A549 (cell line): ENCODE results near the gene MCTP2. TPM values are rescaled to one million over a fixed set of nuclear protein-coding genes. Genes with fewer than 3 reads are reported as not detected.

Experiments used
- ATAC-seq, 2 experiments: fragments of 200-7000 bp in 1 of 2; fragments of >200 bp in 1 of 2; cut with Nextera tagmentation in 1 of 2; cut with Tn5 transposase in 1 of 2; 3 replicates each; pipeline versions ENCODE4 v1.8.0 to v1.9.1; 2018 to 2020; ENCODE audit warnings: mild to moderate bottlenecking in 1 of 2, moderate library complexity in 1 of 2
- CTCF ChIA-PET: fragments of 300-600 bp; sonication (Branson Sonifier 250); formaldehyde crosslinking; extraction: SDS; loops from one replicate; lab custom pipeline; 2021; ENCODE audit warnings: antibody characterized with exemption, inconsistent platforms; lab: Yijun Ruan, JAX
- POLR2A ChIA-PET: fragments of 350-600 bp; formaldehyde crosslinking; extraction: SDS; loops from one replicate; lab custom pipeline; 2021; ENCODE audit warnings: antibody characterized with exemption, inconsistent platforms; lab: Yijun Ruan, JAX
- DNase-seq, 2 experiments: peaks; one replicate each; pipeline versions ENCODE4 v3.0.0 to v3.0.0-alpha.2; 2011 to 2016; ENCODE audit warnings: low read depth in 1 of 2, low spot score in 1 of 2
- FAIRE-seq: peaks from 2 replicates; lab custom pipeline; 2011; peaks lifted over from hg19 to GRCh38; lab: Jason Lieb, UNC
- H3K27ac ChIP-seq, 2 experiments: fragments of >200 bp; sonication (Bioruptor Twin); formaldehyde crosslinking; 3 replicates each; pipeline ENCODE4 v1.5.1; 2016 to 2017
- H3K4me1 ChIP-seq: fragments of >200 bp; sonication (Bioruptor Twin); formaldehyde crosslinking; 3 replicates; pipeline ENCODE4 v1.6.1; 2016
- H3K4me2 ChIP-seq: fragments of >200 bp; sonication (Bioruptor Twin); formaldehyde crosslinking; 3 replicates; pipeline ENCODE4 v1.6.1; 2016
- H3K4me3 ChIP-seq: fragments of >200 bp; sonication (Bioruptor Twin); formaldehyde crosslinking; 3 replicates; pipeline ENCODE4 v1.5.1; 2016
- H3K9me3 ChIP-seq: fragments of >200 bp; sonication (Bioruptor Twin); formaldehyde crosslinking; 3 replicates; pipeline ENCODE4 v1.6.1; 2016
- BHLHE40 ChIP-seq: IDR thresholded peaks from 2 replicates; pipeline ENCODE4 v1.6.1; 2012; ENCODE audit warnings: low read depth, low read length, inconsistent platforms
- CHD2 ChIP-seq: fragments of 150-350 bp; IDR thresholded peaks from 2 replicates; pipeline ENCODE4 v1.6.1; 2014; ENCODE audit warnings: low read length; ENCODE audit not compliant: partially characterized antibody
- CTCF ChIP-seq: fragments of >200 bp; sonication (Bioruptor Twin); formaldehyde crosslinking; IDR thresholded peaks from 3 replicates; pipeline ENCODE4 v1.5.1; 2016
- E2F6 ChIP-seq: IDR thresholded peaks from 2 replicates; pipeline ENCODE4 v1.6.1; 2012; ENCODE audit warnings: low read depth, borderline replicate concordance
- EHMT2 ChIP-seq: fragments of 200-600 bp; sonication (generic); IDR thresholded peaks from 2 replicates; pipeline ENCODE4 v1.6.1; 2016; ENCODE audit warnings: antibody characterized with exemption, low read depth, mild to moderate bottlenecking, moderate library complexity
- FOSB ChIP-seq: fragments of 250-450 bp; sonication (Bioruptor Pico); IDR thresholded peaks from 2 replicates; pipeline ENCODE4 v1.5.0; 2020; ENCODE audit warnings: mild to moderate bottlenecking, moderate library complexity
- FOSL2 ChIP-seq, 2 experiments: fragments of 450-650 bp in 1 of 2; fragments of >200 bp in 1 of 2; sonication (Bioruptor Twin) in 1 of 2; formaldehyde crosslinking; IDR thresholded peaks; 2 replicates each; pipeline versions ENCODE4 v1.5.0 to v1.6.1; 2016 to 2020; ENCODE audit warnings: mild to moderate bottlenecking in 1 of 2, moderate library complexity in 1 of 2
- FOXS1 ChIP-seq: fragments of 250-450 bp; sonication (Bioruptor Pico); IDR thresholded peaks from 2 replicates; pipeline ENCODE4 v1.5.0; 2020; ENCODE audit warnings: mild to moderate bottlenecking, moderate library complexity
- HDAC2 ChIP-seq: fragments of 200-600 bp; sonication (generic); IDR thresholded peaks from 2 replicates; pipeline ENCODE4 v1.6.1; 2016
- HES2 ChIP-seq: fragments of >200 bp; sonication (Bioruptor Twin); formaldehyde crosslinking; IDR thresholded peaks from 2 replicates; pipeline ENCODE4 v1.6.1; 2016
- HOXB13 ChIP-seq: fragments of 250-450 bp; sonication (Bioruptor Pico); IDR thresholded peaks from 2 replicates; pipeline ENCODE4 v1.5.0; 2020; ENCODE audit warnings: low read depth, mild to moderate bottlenecking, moderate library complexity
- HOXB5 ChIP-seq: fragments of 250-450 bp; sonication (Bioruptor Pico); IDR thresholded peaks from 2 replicates; pipeline ENCODE4 v1.5.0; 2020; ENCODE audit warnings: mild to moderate bottlenecking, moderate library complexity
- JUN ChIP-seq, 2 experiments: fragments of >200 bp; sonication (Bioruptor Twin); formaldehyde crosslinking; IDR thresholded peaks; 2 replicates in 1 of 2; 3 replicates in 1 of 2; pipeline ENCODE4 v1.6.1; 2016 to 2017
- KDM5A ChIP-seq: fragments of 200-600 bp; sonication (generic); IDR thresholded peaks from 2 replicates; pipeline ENCODE4 v1.6.1; 2016; ENCODE audit warnings: antibody characterized with exemption, mild to moderate bottlenecking
- NPAS2 ChIP-seq: fragments of 250-450 bp; sonication (Bioruptor Pico); IDR thresholded peaks from 2 replicates; pipeline ENCODE4 v1.8.0; 2022; ENCODE audit warnings: mild to moderate bottlenecking, moderate library complexity, borderline replicate concordance
- NR3C1 ChIP-seq: fragments of >200 bp; sonication (Bioruptor Twin); formaldehyde crosslinking; IDR thresholded peaks from 3 replicates; pipeline ENCODE4 v1.6.1; 2017
- POLR2A ChIP-seq: IDR thresholded peaks from 2 replicates; pipeline ENCODE4 v1.6.1; 2012; ENCODE audit warnings: mild to moderate bottlenecking, low read length
- RAD21 ChIP-seq, 2 experiments: fragments of >200 bp in 1 of 2; sonication (Bioruptor Twin) in 1 of 2; formaldehyde crosslinking in 1 of 2; IDR thresholded peaks in 1 of 2; conservative IDR thresholded peaks in 1 of 2; 2 replicates in 1 of 2; 3 replicates in 1 of 2; pipeline ENCODE4 v1.6.1; 2012 to 2018; ENCODE audit warnings: inconsistent platforms in 1 of 2
- RARB ChIP-seq: fragments of 250-450 bp; sonication (Bioruptor Pico); IDR thresholded peaks from 2 replicates; pipeline ENCODE4 v1.8.0; 2021; ENCODE audit warnings: mild to moderate bottlenecking, moderate library complexity
- RCOR1 ChIP-seq: fragments of 150-350 bp; IDR thresholded peaks from 2 replicates; pipeline ENCODE4 v1.6.1; 2014; ENCODE audit warnings: antibody characterized with exemption, low read length, low read depth
- RFX5 ChIP-seq: fragments of 450-650 bp; IDR thresholded peaks from 2 replicates; pipeline ENCODE4 v1.7.1; 2014; ENCODE audit warnings: antibody characterized with exemption, mild to moderate bottlenecking, moderate library complexity
- RNF2 ChIP-seq: fragments of 200-600 bp; sonication (generic); IDR thresholded peaks from 2 replicates; pipeline ENCODE4 v1.6.1; 2016; ENCODE audit warnings: low read depth, mild to moderate bottlenecking, antibody characterized with exemption, moderate library complexity, borderline replicate concordance
- SMC3 ChIP-seq: fragments of >200 bp; sonication (Bioruptor Twin); formaldehyde crosslinking; IDR thresholded peaks from 3 replicates; pipeline ENCODE4 v1.6.1; 2018; ENCODE audit warnings: inconsistent platforms
- SREBF2 ChIP-seq: fragments of 450-650 bp; IDR thresholded peaks from 2 replicates; pipeline ENCODE4 v1.6.1; 2014; ENCODE audit warnings: mild to moderate bottlenecking, moderate library complexity
- ZC3H11A ChIP-seq: fragments of 450-650 bp; IDR thresholded peaks from 2 replicates; pipeline ENCODE4 v1.6.1; 2014; ENCODE audit warnings: antibody characterized with exemption, mild to moderate bottlenecking
- ZNF302 ChIP-seq: fragments of 250-450 bp; sonication (Bioruptor Pico); IDR thresholded peaks from 2 replicates; pipeline ENCODE4 v1.9.0; 2021; ENCODE audit warnings: inconsistent platforms, mild to moderate bottlenecking, moderate library complexity
- WGBS: methylation state at CpG from one replicate; pipeline ENCODE4 v1.1.6; 2017; ENCODE audit errors: missing lambda C conversion rate; 5-methylcytosine and 5-hydroxymethylcytosine counted together
- polyA plus RNA-seq, 4 experiments: library from polyadenylated mRNA; depleted of rRNA in 3 of 4; stranded (reverse); fragments of >200 nt; fragmentation: RNase III in 1 of 4; extraction: RNeasy Plus Mini Kit Qiagen cat#74134 plus additional on column Dnase treatment in 1 of 4; gene quantifications; 2 replicates in 3 of 4; 3 replicates in 1 of 4; pipeline ENCODE4 v1.2.3, GENCODE V29; 2011 to 2017

The MCTP2 gene
- polyA plus RNA-seq, 2 of the 4 experiments (the other 2 are of a cell fraction): not detected

- no peak overlapping the region for H3K4me3 ChIP-seq
- H3K4me1 ChIP-seq: no peaks in the 10 kb centered on the region
- TF ChIP-seq ZC3H11A (no peak), HES2 (no peak), RARB (no peak), CHD2 (no peak), HOXB13 (CRISPR knock-in tag) (no peak), HOXB5 (CRISPR knock-in tag) (no peak), HDAC2 (no peak)
- DNase-seq: no peak
- FAIRE-seq: no peak
- H3K27ac ChIP-seq: no peak overlapping the region
- CTCF ChIA-PET: interaction anchor here (0.6 to 3.3 kb wide), 16 partner anchors 11 to 1294 kb away, joined by 3 to 37 read pairs (median 8); no protein-coding TSS in a partner anchor
- no peaks in the 10 kb centered on the region for H3K9me3 ChIP-seq
- ATAC-seq: no peak
- POLR2A ChIA-PET: no interaction called here
- no peak overlapping the region for H3K4me2 ChIP-seq
These were observed 91.7 kb downstream of the MCTP2 start for GRCh38 chr15:94323076-94323475.

- Histone ChIP-seq H3K4me1 (no peaks in the 10 kb centered on the region), H3K4me2 (peak overlapping the region; percentile 32; the same call in 1 of the 3 replicates), H3K9me3 (no peaks in the 10 kb centered on the region), H3K4me3 (no peak overlapping the region), H3K27ac (no peak overlapping the region)
- WGBS: 13% methylated on average over 17 of the region's 17 CpGs
- FAIRE-seq: peak; percentile 91
- TF ChIP-seq E2F6: no peak
- peak; percentile 79 for TF ChIP-seq CTCF
- peak; percentile 74 for TF ChIP-seq SMC3
- TF ChIP-seq RAD21 (conservative IDR thresholded peaks at IDR 0.05 in 1 of 2, IDR thresholded peaks at IDR 0.05 in 1 of 2): peak; percentile 79 to 81
- no peak for TF ChIP-seq ZNF302 (CRISPR knock-in tag)
- peak; percentile 38 to 62 for DNase-seq
- ChIA-PET CTCF (interaction anchor here (0.5 to 3.3 kb wide), 25 partner anchors 9 to 1326 kb away, joined by 3 to 37 read pairs (median 5); no protein-coding TSS in a partner anchor), POLR2A (no interaction called here)
- ATAC-seq: peak; percentile 84 to 94
These were observed 92.9 kb downstream of the MCTP2 start for GRCh38 chr15:94324117-94324826.

GRCh38 chr15:94324835-94325767, 93.7 kb downstream of the MCTP2 start:
- FAIRE-seq (no peak), ATAC-seq (no peak), DNase-seq (no peak)
- H3K27ac ChIP-seq: no peak overlapping the region
- H3K4me3 ChIP-seq: no peak overlapping the region
- H3K9me3 ChIP-seq: no peaks in the 10 kb centered on the region
- no peaks in the 10 kb centered on the region for H3K4me1 ChIP-seq
- WGBS: 37% methylated on average over 14 of the region's 15 CpGs
- H3K4me2 ChIP-seq: no peak overlapping the region
- ChIA-PET CTCF (interaction anchor here (0.6 to 3.3 kb wide), 20 partner anchors 9 to 1296 kb away, joined by 3 to 37 read pairs (median 6); no protein-coding TSS in a partner anchor), POLR2A (no interaction called here)
- TF ChIP-seq BHLHE40 (no peak), RFX5 (no peak), KDM5A (no peak), SREBF2 (no peak), E2F6 (no peak), EHMT2 (no peak), RARB (no peak), FOSB (CRISPR knock-in tag) (no peak), JUN (IDR thresholded peaks at IDR 0.05) (no peak), FOXS1 (CRISPR knock-in tag) (no peak), NR3C1 (no peak), RNF2 (no peak), CTCF (no peak), POLR2A (no peak), RCOR1 (no peak), NPAS2 (CRISPR knock-in tag) (no peak), HDAC2 (no peak), FOSL2 (IDR thresholded peaks at IDR 0.05) (no peak), FOSL2 (CRISPR knock-in tag; IDR thresholded peaks at IDR 0.05) (no peak)
